HG03354 (cell line): ENCODE measurements around the gene FANK1.

ENCODE experiments used
- ATAC-seq: cut with Tn5 transposase; IDR thresholded peaks from one replicate; pipeline ENCODE4 v1.9.1; 2021; ENCODE audit warnings: mild to moderate bottlenecking; ENCODE audit not compliant: unreplicated experiment, poor library complexity, severe bottlenecking

The FANK1 gene

DNA sequence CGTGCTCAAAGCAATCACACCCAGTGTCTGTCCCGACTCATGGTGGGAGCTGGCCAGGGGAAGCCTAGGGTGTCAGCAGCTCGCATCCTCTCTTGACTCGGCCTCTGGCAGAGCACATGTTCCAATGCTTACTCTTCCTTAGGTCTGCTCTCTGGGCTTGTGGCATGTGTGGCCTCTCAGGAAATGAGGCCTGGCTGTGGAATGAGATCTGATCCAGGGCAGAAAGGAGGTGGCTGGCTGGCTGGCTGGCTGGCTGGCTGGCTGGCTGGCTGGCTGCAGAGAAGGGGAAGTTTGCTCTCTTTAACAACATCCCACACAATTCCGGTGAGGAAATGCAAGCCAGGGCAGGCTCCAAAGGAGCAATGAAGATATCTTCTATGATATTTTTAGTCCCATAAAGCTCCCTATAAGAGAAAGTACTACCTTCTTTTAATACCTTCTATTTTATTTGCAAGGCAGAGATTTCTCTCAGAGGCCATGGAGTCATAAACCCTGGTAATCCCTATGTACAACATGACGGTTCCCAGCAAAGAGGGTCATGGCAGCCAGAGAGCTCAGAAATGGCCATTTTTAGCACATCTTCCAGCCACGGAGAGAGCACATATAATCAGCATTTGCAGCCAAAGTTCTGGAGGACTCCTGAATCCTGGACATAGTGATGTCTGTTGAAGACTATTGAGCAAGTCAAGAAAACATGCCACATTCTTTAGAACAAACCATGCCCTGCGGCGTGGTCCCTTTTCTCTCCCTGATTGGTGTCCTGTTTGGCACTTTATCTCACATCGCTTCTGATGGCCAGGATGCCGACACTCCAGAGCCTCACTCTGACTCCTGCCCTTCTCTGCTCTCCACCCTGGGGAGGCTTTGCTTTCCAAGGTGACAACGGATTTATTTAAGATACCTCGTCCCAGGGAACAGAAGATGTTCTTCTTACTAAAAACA, 153.7 kb downstream of the FANK1 start:
- ATAC-seq, result no peak

DNA sequence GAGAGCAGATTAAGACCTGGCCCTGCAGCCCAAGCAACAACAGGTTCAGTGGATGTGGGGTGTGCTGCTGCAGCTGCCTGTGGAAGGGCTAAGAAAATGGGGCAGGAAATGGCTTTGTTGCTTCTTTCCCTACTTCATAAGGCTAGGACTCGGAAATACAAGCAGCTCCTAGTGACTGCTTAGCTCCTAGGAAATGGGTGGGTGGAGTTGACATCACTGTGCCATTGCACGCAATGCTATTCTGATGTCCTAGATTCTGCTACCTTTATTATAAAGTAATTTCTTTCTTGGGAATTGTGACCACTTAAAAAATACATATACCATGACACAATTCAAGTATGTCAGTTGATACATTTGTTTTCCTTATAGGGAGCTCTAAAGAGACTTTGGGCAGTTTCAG, 155.8 kb downstream of the FANK1 start:
- no peak for ATAC-seq

DNA sequence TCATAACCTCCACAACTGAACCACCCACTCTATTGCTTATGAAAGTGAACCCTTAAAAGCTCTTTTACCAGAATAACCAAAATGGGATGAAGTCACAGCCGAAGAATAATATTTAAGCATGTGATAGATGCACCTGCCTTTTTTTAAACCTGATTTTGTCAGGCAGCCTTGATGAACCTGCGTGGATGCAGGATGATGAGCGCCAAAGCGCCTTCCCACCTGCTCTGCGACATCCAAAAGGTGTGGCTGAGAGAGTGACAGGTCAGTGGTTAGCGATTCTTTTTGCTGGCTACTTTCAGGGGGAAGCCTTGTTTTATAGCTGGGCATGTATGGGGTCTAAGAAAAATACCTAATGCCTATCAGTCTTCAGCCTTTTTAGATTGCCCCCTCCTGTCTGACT, 157.8 kb downstream of the FANK1 start:
- ATAC-seq, result no peak

DNA sequence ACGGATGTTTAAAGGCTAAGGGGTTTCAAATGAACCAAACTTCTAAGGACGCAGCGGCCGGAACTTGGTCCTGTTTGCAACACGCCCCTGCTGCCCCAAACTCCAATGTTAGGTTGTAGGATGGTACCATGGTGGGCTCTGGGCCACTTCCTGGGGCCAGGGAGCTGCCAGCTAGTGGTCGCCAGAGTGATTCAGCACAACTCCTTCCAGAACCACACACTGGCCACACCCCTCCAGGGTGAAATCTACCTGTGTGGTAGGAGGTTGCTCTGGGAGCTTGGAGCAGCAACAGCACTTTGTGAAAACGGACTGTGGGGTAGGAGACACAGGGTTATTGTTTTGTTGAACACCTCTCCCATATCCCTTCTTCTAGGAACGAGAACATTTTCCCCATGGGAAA, 161.1 kb downstream of the FANK1 start:
- no peak for ATAC-seq

DNA sequence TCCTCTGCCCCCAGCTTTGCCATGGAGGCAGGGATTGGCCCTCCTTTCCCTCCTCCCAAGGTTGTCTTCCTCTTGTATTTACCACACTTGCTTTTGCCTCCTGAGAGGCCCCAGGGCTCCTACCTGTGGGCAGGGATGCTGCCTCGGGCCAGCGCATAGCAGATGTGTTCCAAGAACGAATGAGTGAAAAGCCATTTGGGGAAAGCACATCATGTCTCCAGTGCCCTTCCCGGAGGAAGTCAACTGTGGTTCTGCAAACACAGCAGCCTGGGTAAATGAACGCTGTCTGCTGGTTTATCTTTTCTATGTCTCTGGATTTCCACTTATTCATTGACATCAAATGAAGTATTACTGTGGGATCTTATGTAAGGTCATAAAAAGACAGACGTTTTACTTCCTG, 161.7 kb downstream of the FANK1 start:
- ATAC-seq, result no peak

DNA sequence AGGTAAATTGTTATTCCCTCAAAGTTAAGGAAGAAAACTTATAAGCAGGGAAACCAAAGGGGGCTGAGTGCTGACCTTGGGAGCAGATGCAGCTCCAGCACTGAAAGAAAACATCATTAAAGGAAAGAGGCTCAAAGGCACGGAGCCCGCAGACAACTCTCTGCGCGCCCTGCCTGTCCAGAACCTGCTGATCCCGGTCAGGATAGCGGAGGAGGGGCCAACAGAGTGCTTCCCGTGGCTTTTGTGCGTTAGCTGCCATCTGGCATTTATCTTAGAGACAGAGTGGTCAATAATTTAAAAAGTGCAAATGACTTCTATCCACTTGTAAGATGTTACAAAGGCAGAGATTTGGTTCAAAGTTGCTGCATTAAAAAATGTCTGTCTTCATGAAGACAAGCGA, 162.1 kb downstream of the FANK1 start:
- ATAC-seq, result no peak
